Urothelium cell line (cell line): Measurements from ENCODE around the gene BNIP3.
A peak's percentile ranks its signal among the peaks of the same experiment; 100 is the strongest.

Experiments
- DNase-seq: peaks from one replicate; pipeline ENCODE4 v3.0.0; 2011; ENCODE audit warnings: low spot score, mixed read lengths
- FAIRE-seq: peaks from 2 replicates; lab custom pipeline; 2011; peaks lifted over from hg19 to GRCh38; lab: Jason Lieb, UNC

The BNIP3 gene

DNA sequence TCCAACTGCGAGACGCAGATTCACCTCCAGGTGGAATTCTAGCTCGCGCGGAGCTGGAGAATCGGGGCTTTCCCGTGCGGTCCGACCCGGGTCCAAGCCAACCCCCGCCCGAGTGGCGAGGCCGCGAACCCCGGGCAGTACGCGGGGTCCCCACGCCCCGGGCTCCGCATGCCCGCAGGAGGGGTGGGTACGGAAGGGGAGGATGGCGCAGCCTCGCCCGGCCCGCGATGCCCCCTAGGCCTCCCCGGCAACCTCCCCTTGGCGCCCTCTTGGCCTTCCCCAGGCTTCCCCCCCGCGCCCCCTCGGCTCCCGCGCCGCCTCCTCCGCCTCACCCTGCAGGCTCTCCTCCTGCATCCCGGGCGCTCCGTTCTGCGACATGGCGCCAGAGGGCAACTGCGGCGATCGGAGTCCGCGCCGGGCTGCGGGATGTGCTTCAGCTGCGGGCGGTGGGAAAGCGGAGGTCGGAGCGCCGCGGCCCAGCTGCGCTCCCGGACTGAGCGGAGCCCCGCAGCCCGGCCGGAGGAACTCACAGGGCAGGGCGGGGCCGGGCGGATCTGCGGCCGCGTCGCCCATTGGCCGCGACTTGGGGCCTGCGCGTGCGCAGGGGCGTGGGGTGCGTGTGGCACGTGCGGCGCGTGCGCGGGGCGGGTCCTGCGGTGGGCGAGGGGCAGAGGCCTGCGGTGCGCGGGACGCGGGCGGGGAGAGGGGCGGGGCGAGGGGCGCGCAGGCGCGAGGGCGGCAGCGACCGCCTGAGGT lies at the start of gene BNIP3:
Gene BNIP3 (minus strand): TSS at position 495 of the 756 bp plus-strand sequence. CDS start 117 bp downstream, at position 378.
- DNase-seq (peak; percentile 96), FAIRE-seq (peak; percentile 30)

GRCh38 chr10:132030898-132031463 lies 49.3 kb upstream of the BNIP3 start:
- no peak for DNase-seq
- no peak for FAIRE-seq

GRCh38 chr10:132028706-132029105 lies 47.0 kb upstream of the BNIP3 start:
- FAIRE-seq (no peak), DNase-seq (no peak)

DNA sequence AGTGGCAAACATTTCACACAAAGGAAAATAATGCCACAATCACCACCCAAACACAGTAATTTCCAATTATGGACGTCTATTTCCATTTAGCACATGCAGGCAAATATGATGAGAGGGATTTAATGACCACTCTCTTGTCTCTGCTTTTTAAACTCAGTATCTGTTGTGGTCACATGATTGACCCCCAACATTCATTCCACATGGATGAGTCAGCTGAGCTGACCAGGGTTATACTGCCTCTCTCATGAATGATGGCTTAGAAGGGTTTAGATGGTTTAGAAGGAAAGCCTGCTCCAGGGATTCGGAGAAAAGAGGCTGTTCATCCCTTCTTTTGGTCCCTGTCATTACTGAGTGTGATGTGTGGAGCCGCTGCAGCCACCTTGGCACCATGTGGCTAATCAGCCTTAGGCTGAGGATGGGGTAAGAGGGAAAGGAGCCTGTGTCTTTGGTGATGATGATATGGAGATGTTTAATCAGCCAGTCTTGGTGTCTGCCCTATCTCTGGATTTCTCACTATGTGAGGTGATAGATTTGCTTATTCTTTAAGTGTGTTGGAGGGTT lies 45.8 kb upstream of the BNIP3 start:
- peak; percentile 46 for DNase-seq

GRCh38 chr10:132023092-132023811 lies 41.5 kb upstream of the BNIP3 start:
- DNase-seq, result peak; percentile 74
- FAIRE-seq, result no peak

More for the DNA sequence above, 45.8 kb upstream of the BNIP3 start:
- no peak for FAIRE-seq

DNA sequence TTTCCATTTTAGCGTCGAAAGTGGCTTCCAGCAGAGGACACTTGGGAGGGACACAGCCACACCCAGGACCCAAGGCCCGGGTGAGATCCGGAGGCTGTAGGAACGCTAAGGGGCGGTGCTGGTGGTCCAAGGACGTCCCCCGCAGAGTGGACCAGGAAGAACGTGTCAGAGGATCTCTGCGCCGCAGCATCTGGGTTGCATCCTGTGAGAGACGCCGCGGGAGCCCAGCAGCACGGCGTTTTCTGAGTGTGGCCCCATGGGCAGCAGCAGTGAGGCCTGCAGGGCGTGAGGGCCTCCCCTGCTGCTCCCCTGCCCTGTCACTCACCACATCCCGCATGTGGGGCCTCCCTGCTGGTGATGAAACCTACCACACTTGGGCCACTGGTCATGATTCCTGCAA lies 40.5 kb upstream of the BNIP3 start:
- DNase-seq (no peak), FAIRE-seq (no peak)

- no peak for DNase-seq
- no peak for FAIRE-seq
Observed at GRCh38 chr10:132021504-132022143, 39.9 kb upstream of the BNIP3 start.

GRCh38 chr10:132021046-132021445 lies 39.3 kb upstream of the BNIP3 start:
- FAIRE-seq (no peak), DNase-seq (no peak)

GRCh38 chr10:132020456-132020855 lies 38.7 kb upstream of the BNIP3 start:
- FAIRE-seq, result no peak
- DNase-seq, result no peak

DNA sequence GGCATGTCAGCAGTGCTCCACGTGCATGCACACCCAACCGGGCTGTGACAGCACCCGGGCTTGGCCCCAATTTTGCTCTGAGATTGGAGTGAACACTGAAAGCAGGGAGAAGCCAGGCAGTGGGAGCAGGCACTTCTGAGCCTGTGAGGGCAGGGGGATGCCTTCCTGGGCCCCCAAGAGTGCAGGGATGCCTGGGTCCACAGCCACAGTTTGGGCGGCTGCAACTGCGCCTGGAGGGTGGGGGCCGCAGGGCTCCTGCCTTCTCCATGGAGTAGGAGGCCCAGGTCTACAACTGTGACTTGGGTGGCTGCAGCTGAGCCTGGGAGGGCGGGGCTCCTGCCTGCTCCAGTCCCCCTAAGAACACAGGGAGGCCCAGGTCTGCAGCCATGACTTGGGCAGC lies 37.6 kb upstream of the BNIP3 start:
- DNase-seq, result no peak
- no peak for FAIRE-seq

GRCh38 chr10:132018446-132018845 lies 36.7 kb upstream of the BNIP3 start:
- no peak for FAIRE-seq
- no peak for DNase-seq

DNA sequence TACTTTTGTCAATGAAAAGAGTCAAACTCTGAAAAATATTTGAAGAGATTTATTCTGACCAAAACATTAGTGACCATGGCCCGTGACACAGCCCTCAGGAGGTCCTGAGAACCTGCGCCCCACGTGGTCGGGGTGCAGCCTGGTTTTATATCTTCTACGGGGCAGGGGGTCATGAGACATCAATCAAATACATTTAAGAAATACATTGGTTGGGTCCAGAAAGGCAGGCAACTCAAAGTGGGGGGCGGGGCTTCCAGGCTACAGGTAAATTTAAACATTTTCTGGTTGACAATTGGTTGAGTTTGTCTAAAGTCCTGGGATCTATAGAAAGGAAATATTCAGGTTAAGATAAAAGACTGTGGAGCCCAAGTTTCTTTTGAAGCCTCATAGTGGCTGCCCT lies 34.8 kb upstream of the BNIP3 start:
- DNase-seq (no peak), FAIRE-seq (no peak)

DNA sequence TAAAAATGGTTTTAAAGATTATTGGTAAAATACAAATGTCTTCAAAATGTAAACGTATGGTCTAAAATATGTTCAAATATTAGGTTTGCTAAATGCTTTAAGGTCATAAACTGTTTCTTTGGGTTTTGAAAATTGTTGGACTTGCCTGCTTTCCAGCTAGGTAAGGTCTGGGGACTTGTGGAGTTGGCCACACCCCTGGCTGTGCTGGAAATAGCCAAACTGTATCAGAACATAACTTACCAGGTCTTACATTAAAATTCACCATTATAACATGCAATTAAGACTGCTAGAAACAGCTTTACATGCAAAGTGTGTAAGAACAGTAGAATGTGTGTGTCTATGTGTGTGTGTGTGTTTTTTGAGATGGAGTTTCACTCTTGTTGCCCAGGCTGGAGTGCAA lies 29.7 kb upstream of the BNIP3 start:
- DNase-seq (no peak), FAIRE-seq (no peak)

DNA sequence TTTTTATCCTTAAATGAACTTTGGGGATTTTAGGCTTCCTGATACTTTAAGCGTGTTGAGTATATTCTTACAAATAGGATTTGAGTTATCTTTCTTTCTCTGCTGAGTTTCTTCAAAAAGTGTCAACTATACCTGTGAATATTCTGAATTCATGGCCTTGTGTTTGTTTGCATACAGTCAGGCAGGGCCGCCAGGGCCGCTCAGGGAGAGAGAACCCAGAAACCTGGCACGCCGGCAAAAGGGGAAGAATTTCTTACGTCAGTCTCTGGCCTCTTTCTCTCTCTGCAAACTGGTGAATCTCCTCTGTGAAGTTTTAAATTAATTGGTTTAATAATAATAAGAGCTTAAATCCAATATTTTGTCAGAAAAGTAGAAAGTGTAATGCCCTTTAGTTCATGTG lies 29.3 kb upstream of the BNIP3 start:
- FAIRE-seq (no peak), DNase-seq (no peak)

DNA sequence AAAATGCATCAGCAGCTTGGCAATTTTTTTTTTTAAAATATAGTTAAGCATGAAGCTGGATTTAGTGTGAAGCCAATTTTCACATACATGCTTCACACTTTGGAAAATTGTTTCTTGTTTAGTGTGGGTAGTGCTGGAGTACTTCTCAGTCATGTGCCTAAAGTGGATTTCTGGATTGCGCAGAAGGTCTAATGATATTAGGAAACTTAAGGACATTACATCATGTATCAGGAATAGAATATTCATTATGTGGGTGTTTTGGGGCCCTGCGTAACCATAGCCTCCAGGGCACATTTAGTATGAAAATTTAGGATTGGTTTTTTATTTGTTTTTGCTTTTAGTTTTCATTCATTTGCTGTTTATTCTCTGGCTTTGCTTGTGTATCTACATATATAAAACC lies 28.8 kb upstream of the BNIP3 start:
- no peak for FAIRE-seq

GRCh38 chr10:132009575-132009974 lies 27.9 kb upstream of the BNIP3 start:
- FAIRE-seq (no peak), DNase-seq (no peak)

More for the DNA sequence above, 28.8 kb upstream of the BNIP3 start:
- DNase-seq, result no peak

- DNase-seq (no peak), FAIRE-seq (no peak)
Observed at GRCh38 chr10:132007681-132008080, 26.0 kb upstream of the BNIP3 start.

GRCh38 chr10:132006966-132007365 lies 25.2 kb upstream of the BNIP3 start:
- no peak for DNase-seq
- no peak for FAIRE-seq

- FAIRE-seq (no peak), DNase-seq (no peak)
Observed at GRCh38 chr10:132005147-132005546, 23.4 kb upstream of the BNIP3 start.

- FAIRE-seq, result no peak
Observed at GRCh38 chr10:132004052-132004451, 22.3 kb upstream of the BNIP3 start.

GRCh38 chr10:132003282-132003924 lies 21.7 kb upstream of the BNIP3 start:
- FAIRE-seq, result no peak

More at GRCh38 chr10:132004052-132004451, 22.3 kb upstream of the BNIP3 start:
- DNase-seq, result no peak

More at GRCh38 chr10:132003282-132003924, 21.7 kb upstream of the BNIP3 start:
- DNase-seq, result no peak
